ENCODE data around the gene NRL. TPM values are rescaled to one million over a fixed set of nuclear protein-coding genes. Genes with fewer than 3 reads are reported as not detected.

Gene NRL
- total RNA-seq, 1 experiment from 2014 or later: 2.5 TPM

DNA sequence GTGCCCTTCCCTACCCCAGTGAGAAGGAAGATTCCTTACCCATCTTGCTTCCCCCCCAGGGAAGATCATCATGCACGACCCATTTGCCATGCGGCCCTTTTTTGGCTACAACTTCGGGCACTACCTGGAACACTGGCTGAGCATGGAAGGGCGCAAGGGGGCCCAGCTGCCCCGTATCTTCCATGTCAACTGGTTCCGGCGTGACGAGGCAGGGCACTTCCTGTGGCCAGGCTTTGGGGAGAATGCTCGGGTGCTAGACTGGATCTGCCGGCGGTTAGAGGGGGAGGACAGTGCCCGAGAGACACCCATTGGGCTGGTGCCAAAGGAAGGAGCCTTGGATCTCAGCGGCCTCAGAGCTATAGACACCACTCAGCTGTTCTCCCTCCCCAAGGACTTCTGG lies 11.3 kb downstream of the NRL start:
- Histone ChIP-seq H3K27me3 (ENCODE audit: insufficient read depth, low read length) (no peaks in the 10 kb centered on the region), H2BK20ac (ENCODE audit: low read depth, low read length, poor library complexity, severe bottlenecking) (no peak overlapping the region), H2BK15ac (ENCODE audit: low read depth, low read length) (no peak overlapping the region), H2BK120ac (ENCODE audit: low read depth, low read length, poor library complexity, severe bottlenecking) (no peak overlapping the region), H4K5ac (ENCODE audit: insufficient read length, low read depth, low read length) (no peak overlapping the region), H3K18ac (ENCODE audit: insufficient read length, low read depth, low read length) (no peak overlapping the region), H4K91ac (ENCODE audit: insufficient read length, low read depth, low read length) (no peak overlapping the region), H2BK5ac (ENCODE audit: insufficient read length, low read length) (no peak overlapping the region), H3K56ac (ENCODE audit: insufficient read length, low read depth, low read length) (no peak overlapping the region), H3K4me1 (ENCODE audit: insufficient read depth, low read length) (no peaks in the 10 kb centered on the region), H3K27ac (ENCODE audit: insufficient read length, low read depth, low read length) (no peak overlapping the region), H3K14ac (ENCODE audit: insufficient read depth, low read length) (no peak overlapping the region), H2AFZ (ENCODE audit: low read length) (no peak overlapping the region), H3K23me2 (ENCODE audit: insufficient read length, low read depth, low read length, poor library complexity, severe bottlenecking) (no peaks in the 10 kb centered on the region), H3K23ac (ENCODE audit: insufficient read length, low read depth, low read length) (no peak overlapping the region), H3K79me2 (ENCODE audit: insufficient read depth, low read length) (no peaks in the 10 kb centered on the region), H3K4me2 (ENCODE audit: insufficient read depth, insufficient read length, low read length) (no peak overlapping the region), H4K8ac (replicated peaks; ENCODE audit: insufficient read length, low read depth, low read length) (no peak overlapping the region), H3K9me3 (ENCODE audit: control insufficient read depth, low read depth, low read length) (no peaks in the 10 kb centered on the region), H3K9ac (ENCODE audit: extremely low read depth, insufficient read length, low read length) (no peak overlapping the region), H4K20me1 (ENCODE audit: control insufficient read depth, insufficient read depth, insufficient read length) (no peaks in the 10 kb centered on the region), H3K4ac (ENCODE audit: low read depth, low read length) (no peak overlapping the region), H2BK12ac (ENCODE audit: insufficient read length, low read depth, low read length) (no peak overlapping the region), H3K79me1 (ENCODE audit: insufficient read depth, low read depth, low read length, poor library complexity, severe bottlenecking) (no peaks in the 10 kb centered on the region), H2AK5ac (ENCODE audit: insufficient read length, low read length) (no peak overlapping the region), H3T11ph (ENCODE audit: low read length) (no peak overlapping the region)
- no CpG with 5 or more reads among the region's 13 CpGs for WGBS (ENCODE audit: extremely low coverage, insufficient read length, low lambda C conversion rate)
- Mint-ChIP-seq H3K27ac (no peak overlapping the region), H3K9me3 (peaks cover 18 to 19% of the 10 kb centered on the region in 2 experiments), H3K36me3 (ENCODE audit: insufficient read depth in 1 of 3, low read depth in 3 of 3) (peaks cover 54 to 63% (median 61%) of the 10 kb centered on the region in 3 experiments), H3K4me1 (no peaks in the 10 kb centered on the region; a peak in 2 of 4 replicates), H3K4me3 (no peak overlapping the region), H3K27me3 (ENCODE audit: low read depth) (no peaks in the 10 kb centered on the region)
- no peak for DNase-seq
- TF ChIP-seq, protein P1, sequence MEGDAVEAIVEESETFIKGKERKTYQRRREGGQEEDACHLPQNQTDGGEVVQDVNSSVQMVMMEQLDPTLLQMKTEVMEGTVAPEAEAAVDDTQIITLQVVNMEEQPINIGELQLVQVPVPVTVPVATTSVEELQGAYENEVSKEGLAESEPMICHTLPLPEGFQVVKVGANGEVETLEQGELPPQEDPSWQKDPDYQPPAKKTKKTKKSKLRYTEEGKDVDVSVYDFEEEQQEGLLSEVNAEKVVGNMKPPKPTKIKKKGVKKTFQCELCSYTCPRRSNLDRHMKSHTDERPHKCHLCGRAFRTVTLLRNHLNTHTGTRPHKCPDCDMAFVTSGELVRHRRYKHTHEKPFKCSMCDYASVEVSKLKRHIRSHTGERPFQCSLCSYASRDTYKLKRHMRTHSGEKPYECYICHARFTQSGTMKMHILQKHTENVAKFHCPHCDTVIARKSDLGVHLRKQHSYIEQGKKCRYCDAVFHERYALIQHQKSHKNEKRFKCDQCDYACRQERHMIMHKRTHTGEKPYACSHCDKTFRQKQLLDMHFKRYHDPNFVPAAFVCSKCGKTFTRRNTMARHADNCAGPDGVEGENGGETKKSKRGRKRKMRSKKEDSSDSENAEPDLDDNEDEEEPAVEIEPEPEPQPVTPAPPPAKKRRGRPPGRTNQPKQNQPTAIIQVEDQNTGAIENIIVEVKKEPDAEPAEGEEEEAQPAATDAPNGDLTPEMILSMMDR (conservative IDR thresholded peaks at IDR 0.05): no peak

All from H9 (cell line).